Activated T-helper 17 cell treated with anti-CD3 and anti-CD28 coated beads, Interleukin-2, amount 50 U/mL, for 72 hours (primary cell): Measurements from ENCODE around the gene PPP2R5E. TPM values are rescaled to one million over a fixed set of nuclear protein-coding genes. Genes with fewer than 3 reads are reported as not detected.

ENCODE experiments used
- ATAC-seq: fragments of 150-1000 bp; cut with Tn5 transposase; replicated peaks from 2 replicates; pipeline ENCODE4 v1.10.0; 2021; ENCODE audit warnings: mild to moderate bottlenecking, moderate library complexity
- H3K27ac Mint-ChIP-seq: one replicate; pipeline ENCODE4 v1.8.0; 2022; ENCODE audit warnings: mixed read lengths
- H3K27me3 Mint-ChIP-seq: one replicate; pipeline ENCODE4 v1.8.0; 2022; ENCODE audit warnings: mixed read lengths
- H3K36me3 Mint-ChIP-seq: one replicate; pipeline ENCODE4 v1.8.0; 2022; ENCODE audit warnings: low read depth, mild to moderate bottlenecking, mixed read lengths
- H3K4me1 Mint-ChIP-seq: one replicate; pipeline ENCODE4 v1.8.0; 2022; ENCODE audit warnings: mixed read lengths
- H3K4me3 Mint-ChIP-seq: one replicate; pipeline ENCODE4 v1.8.0; 2022; ENCODE audit warnings: mild to moderate bottlenecking, mixed read lengths
- H3K9me3 Mint-ChIP-seq: one replicate; pipeline ENCODE4 v1.8.0; 2022; ENCODE audit warnings: mixed read lengths
- total RNA-seq, 2 donors: library from RNA; stranded (reverse); gene quantifications; one replicate each; pipeline ENCODE4 v1.2.3, GENCODE V29; 2022

Gene PPP2R5E
- total RNA-seq, 2 donors from 2014 or later: 27.0 to 43.4 TPM

DNA sequence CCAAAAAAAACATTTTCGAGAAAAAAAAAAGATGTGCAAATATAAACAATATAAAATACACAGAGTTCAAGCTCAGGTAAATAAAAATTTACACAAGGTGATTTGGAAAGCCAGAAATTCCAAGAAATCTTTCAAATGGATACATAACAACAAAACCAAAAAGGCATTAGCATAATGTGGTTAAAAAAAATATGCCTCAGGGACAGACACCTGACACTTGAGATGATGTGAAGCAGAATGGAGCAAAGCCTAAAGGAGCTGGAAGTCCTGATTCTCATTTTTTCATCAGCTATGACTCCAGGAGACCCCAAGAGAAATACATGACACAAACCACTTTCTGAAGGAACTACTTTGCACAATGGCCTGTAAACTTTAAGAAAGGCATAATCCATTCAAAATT lies 98.6 kb downstream of the PPP2R5E start:
- H3K27me3 Mint-ChIP-seq: no peaks in the 10 kb centered on the region
- no peaks in the 10 kb centered on the region for H3K9me3 Mint-ChIP-seq
- H3K4me1 Mint-ChIP-seq: peaks cover 23% of the 10 kb centered on the region
- peaks cover 19% of the 10 kb centered on the region for H3K36me3 Mint-ChIP-seq
- no peak for ATAC-seq
- no peak overlapping the region for H3K27ac Mint-ChIP-seq
- H3K4me3 Mint-ChIP-seq: no peak overlapping the region

DNA sequence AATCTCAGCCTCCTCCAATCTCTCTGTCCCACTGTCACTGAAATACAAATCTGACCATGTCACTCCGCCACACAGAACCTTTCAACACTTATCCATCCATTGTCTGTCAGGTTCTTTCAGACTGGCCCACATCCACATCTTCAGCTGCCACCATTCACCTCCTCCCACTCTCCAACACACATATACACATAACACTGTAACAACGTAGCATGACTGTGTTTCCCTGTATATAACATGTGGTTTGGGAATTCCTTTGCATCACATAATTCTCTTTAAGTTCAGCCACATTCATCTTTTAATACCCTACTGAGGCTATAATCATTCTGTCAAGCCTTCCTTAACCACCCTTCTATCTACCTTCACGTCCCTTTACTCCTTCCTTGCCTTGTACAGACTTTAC lies 99.2 kb downstream of the PPP2R5E start:
- Mint-ChIP-seq H3K27ac (no peak overlapping the region), H3K9me3 (no peaks in the 10 kb centered on the region), H3K27me3 (no peaks in the 10 kb centered on the region), H3K4me1 (peaks cover 22% of the 10 kb centered on the region), H3K4me3 (no peak overlapping the region), H3K36me3 (peaks cover 19% of the 10 kb centered on the region)
- no peak for ATAC-seq

DNA sequence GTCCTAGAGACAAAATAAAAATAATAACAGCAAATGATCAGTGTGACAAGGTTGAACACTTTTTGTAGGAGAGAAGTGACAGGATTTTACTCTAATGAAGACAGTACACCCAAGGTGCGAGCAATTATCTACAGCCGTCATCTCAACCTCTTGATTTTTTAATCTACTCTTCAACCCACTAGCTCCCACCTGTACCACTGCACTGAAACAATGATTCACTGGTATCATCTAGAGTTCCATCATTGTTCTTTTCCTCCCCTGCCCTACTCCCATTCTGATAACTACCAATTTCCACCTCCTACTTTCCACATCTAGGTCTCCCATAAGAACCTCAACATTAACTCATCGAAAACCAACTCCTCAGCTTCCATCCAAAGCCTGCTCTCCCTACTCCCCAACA lies 99.8 kb downstream of the PPP2R5E start:
- Mint-ChIP-seq H3K36me3 (peaks cover 19% of the 10 kb centered on the region), H3K4me3 (no peak overlapping the region), H3K27ac (no peak overlapping the region), H3K9me3 (no peaks in the 10 kb centered on the region), H3K4me1 (peaks cover 20% of the 10 kb centered on the region), H3K27me3 (no peaks in the 10 kb centered on the region)
- ATAC-seq: no peak

DNA sequence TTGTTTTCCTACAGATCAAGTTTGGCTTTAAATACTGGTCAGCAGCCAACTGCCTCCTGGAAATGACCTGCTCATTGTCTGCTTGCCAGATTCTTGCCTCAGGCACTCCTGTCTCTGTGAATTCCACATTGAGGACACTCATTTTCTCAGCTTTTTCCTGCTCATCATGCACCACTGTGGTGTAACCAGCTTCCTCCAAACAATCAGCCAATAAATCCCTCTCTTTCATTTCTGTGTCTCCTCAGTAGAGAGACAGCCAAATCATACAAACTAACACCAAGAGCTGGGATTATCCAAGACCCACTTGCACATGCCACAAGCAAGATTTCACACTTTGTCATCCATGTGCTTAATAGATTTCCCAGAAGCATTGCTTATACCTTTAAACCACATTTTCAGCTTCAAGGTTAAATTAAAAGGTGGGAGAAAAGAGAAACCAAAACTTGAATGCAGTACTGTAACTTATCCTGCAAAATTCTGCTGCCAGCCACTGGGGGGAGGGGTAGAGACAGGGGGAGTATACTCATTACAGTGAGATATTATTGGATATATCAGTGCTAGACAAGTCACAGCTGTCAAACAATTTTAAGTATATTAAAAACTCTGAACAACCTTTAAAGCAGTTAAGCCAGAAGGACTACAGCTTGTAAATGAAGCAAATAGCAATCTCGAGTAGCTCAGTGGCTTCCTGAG lies 105.0 kb downstream of the PPP2R5E start:
- peaks cover 54% of the 10 kb centered on the region for H3K4me1 Mint-ChIP-seq
- peak overlapping the region; percentile 55 for H3K4me3 Mint-ChIP-seq
- H3K27me3 Mint-ChIP-seq: no peaks in the 10 kb centered on the region
- ATAC-seq: peak; percentile 54
- H3K27ac Mint-ChIP-seq: peak overlapping the region; percentile 67
- H3K9me3 Mint-ChIP-seq: no peaks in the 10 kb centered on the region
- H3K36me3 Mint-ChIP-seq: peaks cover 13% of the 10 kb centered on the region

DNA sequence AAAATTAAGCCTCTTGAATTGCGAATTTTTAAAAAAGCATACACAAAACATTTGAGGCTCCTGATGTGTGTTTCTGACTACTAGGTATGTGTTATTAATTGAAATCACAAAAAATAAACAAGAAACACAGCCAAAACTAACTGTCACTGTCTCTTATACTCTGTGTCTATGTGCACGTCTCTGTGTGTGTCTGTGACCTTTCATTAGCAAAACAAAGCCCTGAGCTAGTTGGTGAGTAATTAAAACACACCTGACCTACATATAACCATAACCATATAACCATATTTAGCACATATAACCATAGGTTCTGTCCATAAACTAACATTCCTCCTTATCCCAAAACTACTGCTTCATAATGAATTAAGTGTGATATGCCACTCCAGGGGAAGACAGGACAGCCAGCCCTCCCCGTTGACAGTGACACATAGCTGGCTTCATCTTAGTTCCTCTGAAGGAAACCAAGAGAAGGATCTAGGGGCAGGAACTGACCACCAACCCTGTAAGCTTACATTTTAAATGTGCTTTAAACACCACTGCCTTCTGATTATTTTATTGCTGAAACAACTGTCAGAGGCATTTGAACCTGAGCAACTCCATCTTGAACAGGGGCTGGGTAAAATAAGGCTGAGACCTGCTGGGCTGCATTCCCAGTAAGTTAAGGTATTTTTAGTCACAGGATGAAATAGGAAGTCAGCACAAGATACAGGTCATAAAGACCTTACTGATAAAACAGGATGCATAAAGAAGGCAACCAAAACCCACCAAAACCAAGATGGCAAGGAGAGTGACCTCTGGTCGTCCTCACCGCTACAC lies 106.7 kb downstream of the PPP2R5E start:
- peak overlapping the region; percentile 55 for H3K4me3 Mint-ChIP-seq
- ATAC-seq: peak; percentile 75
- no peaks in the 10 kb centered on the region for H3K27me3 Mint-ChIP-seq
- peak overlapping the region; percentile 67 for H3K27ac Mint-ChIP-seq
- peaks cover 13% of the 10 kb centered on the region for H3K36me3 Mint-ChIP-seq
- peaks cover 54% of the 10 kb centered on the region for H3K4me1 Mint-ChIP-seq
- no peaks in the 10 kb centered on the region for H3K9me3 Mint-ChIP-seq

DNA sequence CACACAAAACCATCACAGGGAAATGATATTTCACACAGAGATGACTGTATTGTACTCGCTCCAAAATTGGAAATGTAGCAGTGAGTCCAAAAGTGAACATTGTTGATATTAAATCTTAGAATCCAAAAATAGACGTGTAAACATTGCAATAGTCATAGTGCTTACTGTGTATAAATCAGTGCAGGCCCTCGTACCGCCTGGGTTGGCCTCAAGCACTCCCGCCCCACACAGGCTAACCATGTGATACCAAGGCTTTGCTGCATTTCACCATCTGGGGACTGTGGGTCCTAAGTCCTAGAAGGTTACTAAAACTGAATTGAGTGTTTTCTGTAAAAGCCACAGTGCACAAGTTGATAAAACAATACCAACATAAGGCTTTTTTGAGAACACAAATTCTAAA lies 107.3 kb downstream of the PPP2R5E start:
- ATAC-seq: peak; percentile 33
- peaks cover 54% of the 10 kb centered on the region for H3K4me1 Mint-ChIP-seq
- H3K27me3 Mint-ChIP-seq: no peaks in the 10 kb centered on the region
- H3K27ac Mint-ChIP-seq: peak overlapping the region; percentile 67
- H3K36me3 Mint-ChIP-seq: peaks cover 6% of the 10 kb centered on the region
- H3K4me3 Mint-ChIP-seq: peak overlapping the region; percentile 55
- H3K9me3 Mint-ChIP-seq: no peaks in the 10 kb centered on the region

DNA sequence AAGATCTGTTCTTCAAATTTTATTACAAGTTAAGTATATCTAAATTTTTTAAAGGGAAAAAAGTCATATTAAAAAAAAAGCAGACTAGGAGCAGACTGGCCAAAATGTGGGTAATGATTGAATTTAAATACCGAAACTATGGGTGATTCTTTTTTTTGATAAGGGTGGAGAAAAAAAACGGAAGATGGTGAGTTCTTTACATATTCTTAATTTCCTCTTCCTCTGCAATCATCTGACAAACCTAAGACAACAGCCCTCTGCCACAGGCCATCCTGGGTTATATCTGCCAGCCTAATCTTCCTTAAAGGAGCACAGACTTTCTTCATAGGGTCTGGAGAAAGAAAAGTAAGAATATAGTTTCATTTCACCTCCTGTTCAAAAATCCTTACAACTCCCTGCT lies 108.0 kb downstream of the PPP2R5E start:
- no peaks in the 10 kb centered on the region for H3K27me3 Mint-ChIP-seq
- H3K4me1 Mint-ChIP-seq: peaks cover 53% of the 10 kb centered on the region
- no peak for ATAC-seq
- H3K36me3 Mint-ChIP-seq: peaks cover 4% of the 10 kb centered on the region
- H3K27ac Mint-ChIP-seq: peak overlapping the region; percentile 67
- peak overlapping the region; percentile 55 for H3K4me3 Mint-ChIP-seq
- H3K9me3 Mint-ChIP-seq: no peaks in the 10 kb centered on the region

DNA sequence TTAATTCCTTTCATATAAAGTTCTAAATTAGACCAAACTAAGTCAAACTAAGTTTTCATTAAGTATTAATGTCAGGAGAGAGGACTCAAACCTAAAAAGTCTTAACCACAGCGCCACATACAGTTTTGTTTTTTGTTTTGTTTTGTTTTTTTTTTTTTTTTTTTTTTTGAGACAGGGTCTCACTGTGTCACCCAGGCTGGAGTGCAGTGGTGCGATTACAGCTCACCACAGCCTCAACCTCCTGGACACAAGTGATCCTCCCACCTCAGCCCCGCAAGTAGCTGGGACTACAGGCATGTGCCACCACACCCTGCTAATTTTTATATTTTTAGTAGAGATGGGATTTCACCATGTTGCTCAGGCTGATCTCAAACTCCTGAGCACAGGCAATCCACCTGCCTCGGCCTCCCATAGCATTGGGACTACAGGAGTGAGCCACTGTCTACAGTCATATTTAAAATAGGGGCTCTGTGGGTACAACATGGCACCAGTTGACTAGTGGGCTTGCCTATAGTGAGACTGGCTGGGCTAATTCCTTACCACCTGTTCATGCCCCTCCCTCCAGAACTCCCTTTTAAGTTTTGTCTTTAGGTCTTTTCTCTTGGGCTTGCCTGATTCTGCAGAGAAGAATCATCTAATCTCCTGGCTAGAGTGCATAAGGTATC lies 110.2 kb downstream of the PPP2R5E start:
- H3K36me3 Mint-ChIP-seq: no peaks in the 10 kb centered on the region
- no peaks in the 10 kb centered on the region for H3K9me3 Mint-ChIP-seq
- H3K27me3 Mint-ChIP-seq: no peaks in the 10 kb centered on the region
- no peak overlapping the region for H3K27ac Mint-ChIP-seq
- ATAC-seq: peak; percentile 50
- peaks cover 47% of the 10 kb centered on the region for H3K4me1 Mint-ChIP-seq
- no peak overlapping the region for H3K4me3 Mint-ChIP-seq

DNA sequence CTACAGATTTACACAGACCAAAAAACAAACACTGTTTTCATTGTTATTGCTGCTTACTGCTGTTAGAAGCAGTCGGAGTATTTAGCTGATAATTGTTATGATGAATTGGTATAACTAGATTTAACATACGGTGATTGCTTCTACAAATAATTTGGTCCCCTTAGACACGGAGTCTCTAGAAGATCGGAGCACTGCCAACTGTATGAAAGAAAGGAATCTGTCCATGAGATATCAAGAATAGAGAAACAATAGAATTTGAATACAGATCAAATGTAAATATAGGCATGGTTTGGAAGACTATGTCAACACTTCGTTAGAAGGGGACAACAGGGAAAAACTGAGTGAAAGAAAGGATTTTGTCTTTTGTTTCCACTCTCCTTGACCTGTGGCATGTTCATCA lies 110.9 kb downstream of the PPP2R5E start:
- Mint-ChIP-seq H3K27me3 (no peaks in the 10 kb centered on the region), H3K36me3 (no peaks in the 10 kb centered on the region), H3K4me3 (no peak overlapping the region), H3K27ac (no peak overlapping the region), H3K4me1 (peaks cover 43% of the 10 kb centered on the region), H3K9me3 (no peaks in the 10 kb centered on the region)
- no peak for ATAC-seq

DNA sequence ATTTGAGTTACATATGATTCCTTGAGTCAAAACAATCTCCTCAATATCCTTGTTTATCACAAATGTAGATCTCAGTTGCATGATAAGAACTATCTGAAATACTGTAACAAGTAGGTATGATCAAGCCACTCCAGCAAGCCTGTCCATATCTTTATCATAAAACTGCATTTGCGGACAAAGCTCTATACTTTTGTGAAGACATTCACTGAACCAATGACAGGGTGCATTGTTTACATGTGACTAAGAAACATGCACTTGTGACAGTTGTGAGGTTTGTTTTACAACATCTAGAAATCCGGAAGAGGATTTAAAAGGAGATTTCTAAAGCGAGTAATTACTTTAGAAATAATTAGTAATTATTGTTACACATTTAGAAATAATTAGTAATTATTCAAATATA lies 111.7 kb downstream of the PPP2R5E start:
- H3K9me3 Mint-ChIP-seq: no peaks in the 10 kb centered on the region
- H3K27me3 Mint-ChIP-seq: no peaks in the 10 kb centered on the region
- H3K4me1 Mint-ChIP-seq: peaks cover 35% of the 10 kb centered on the region
- no peak overlapping the region for H3K27ac Mint-ChIP-seq
- no peak overlapping the region for H3K4me3 Mint-ChIP-seq
- H3K36me3 Mint-ChIP-seq: no peaks in the 10 kb centered on the region
- no peak for ATAC-seq

DNA sequence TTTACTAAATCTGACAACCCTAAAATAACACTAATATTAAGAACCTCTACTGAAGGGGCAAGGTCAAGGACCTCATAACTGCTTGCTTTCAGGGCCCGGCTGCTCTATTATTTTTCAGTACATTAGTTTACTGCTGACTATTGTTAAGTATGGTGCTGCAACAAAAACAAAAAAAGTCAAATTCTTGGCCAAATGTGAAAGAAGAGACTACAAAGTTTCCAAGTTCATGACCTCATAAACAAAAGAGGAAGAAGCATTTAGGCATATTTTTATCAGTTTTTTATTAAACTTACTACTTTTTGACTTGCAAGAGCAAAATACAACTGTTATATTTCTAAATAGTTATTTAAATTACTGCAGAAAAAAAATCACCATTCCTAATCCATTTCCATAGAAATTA lies 114.7 kb downstream of the PPP2R5E start:
- no peak for ATAC-seq
- no peaks in the 10 kb centered on the region for H3K27me3 Mint-ChIP-seq
- H3K4me3 Mint-ChIP-seq: no peak overlapping the region
- no peak overlapping the region for H3K27ac Mint-ChIP-seq
- no peaks in the 10 kb centered on the region for H3K36me3 Mint-ChIP-seq
- peaks cover 10% of the 10 kb centered on the region for H3K4me1 Mint-ChIP-seq
- H3K9me3 Mint-ChIP-seq: no peaks in the 10 kb centered on the region

DNA sequence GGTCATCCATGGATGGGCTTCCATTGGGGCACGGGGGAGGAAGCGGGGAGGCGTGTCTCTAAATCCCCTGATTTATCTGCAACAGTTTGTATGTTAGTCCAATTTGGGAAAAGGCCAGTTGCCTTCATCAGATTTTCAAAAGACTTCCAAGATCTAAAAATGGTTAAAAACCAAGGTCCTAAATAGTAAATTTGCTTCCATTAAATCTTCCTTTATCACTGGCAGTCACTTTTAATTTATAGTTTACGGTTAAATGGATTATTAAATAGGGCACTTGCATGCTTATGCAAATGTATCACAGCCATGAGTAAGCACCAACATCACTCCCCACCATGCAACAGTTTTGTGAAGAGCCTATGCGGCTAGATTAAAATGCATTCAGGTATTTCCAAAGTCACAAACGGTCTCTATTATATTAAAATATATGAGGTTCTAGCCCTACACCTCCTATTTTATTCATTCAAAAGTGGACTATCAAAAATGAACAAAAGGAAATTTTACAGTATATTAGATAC lies 116.3 kb downstream of the PPP2R5E start:
- Mint-ChIP-seq H3K27me3 (no peaks in the 10 kb centered on the region), H3K4me3 (no peak overlapping the region), H3K27ac (no peak overlapping the region), H3K36me3 (peaks cover 3% of the 10 kb centered on the region), H3K9me3 (no peaks in the 10 kb centered on the region), H3K4me1 (peaks cover 5% of the 10 kb centered on the region)
- no peak for ATAC-seq

DNA sequence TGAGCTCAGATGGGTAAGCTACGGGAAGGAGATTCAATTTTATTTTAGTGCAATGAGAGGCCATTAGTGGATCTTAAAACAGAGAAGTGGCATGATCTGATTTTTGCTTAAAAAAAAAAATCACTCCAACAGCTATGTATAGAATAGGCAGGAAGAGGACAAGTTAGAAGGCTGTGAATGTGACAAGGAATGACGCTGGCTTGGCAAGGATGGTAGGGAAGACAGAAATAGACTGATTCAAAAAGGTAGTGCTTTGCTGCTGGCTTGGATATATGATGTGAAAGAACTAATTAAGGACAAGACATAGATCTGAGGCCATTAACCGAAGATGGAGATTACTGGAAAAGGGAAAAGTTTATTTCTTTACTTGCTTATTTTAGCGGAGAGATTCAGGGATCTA lies 119.3 kb downstream of the PPP2R5E start:
- ATAC-seq: no peak
- Mint-ChIP-seq H3K27me3 (no peaks in the 10 kb centered on the region), H3K4me1 (peaks cover 5% of the 10 kb centered on the region), H3K4me3 (no peak overlapping the region), H3K9me3 (no peaks in the 10 kb centered on the region), H3K36me3 (peaks cover 32% of the 10 kb centered on the region), H3K27ac (no peak overlapping the region)

DNA sequence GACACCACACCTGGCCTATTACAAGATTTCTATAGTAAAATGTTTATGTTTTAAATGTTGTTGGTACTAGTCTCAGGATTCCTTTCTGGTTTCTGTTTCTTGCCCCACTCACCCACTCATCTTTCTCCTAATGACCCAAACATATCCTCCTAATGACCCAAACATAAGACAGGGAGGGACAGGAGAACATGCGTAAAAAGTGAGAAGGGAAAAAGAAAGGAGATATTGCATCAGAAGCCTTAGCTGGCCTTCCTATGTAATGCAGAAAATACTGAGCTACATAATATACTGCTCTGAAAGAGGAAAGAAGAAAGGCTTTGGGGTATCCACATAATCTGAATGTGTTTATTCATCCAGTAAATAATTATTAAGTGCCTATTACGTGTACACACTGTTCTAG lies 119.8 kb downstream of the PPP2R5E start:
- no peak overlapping the region for H3K4me3 Mint-ChIP-seq
- ATAC-seq: no peak
- H3K4me1 Mint-ChIP-seq: peaks cover 5% of the 10 kb centered on the region
- peaks cover 37% of the 10 kb centered on the region for H3K36me3 Mint-ChIP-seq
- H3K27me3 Mint-ChIP-seq: no peaks in the 10 kb centered on the region
- no peak overlapping the region for H3K27ac Mint-ChIP-seq
- H3K9me3 Mint-ChIP-seq: no peaks in the 10 kb centered on the region
